Upper lobe of left lung (tissue), 6 donors: ENCODE data around the gene KIRREL1. TPM values are rescaled to one million over a fixed set of nuclear protein-coding genes. Genes with fewer than 3 reads are reported as not detected.

Source experiments
- ATAC-seq, 2 donors: fragments of 200-7000 bp; cut with Tn5 transposase; one replicate each; pipeline ENCODE4 v1.9.1; 2022; ENCODE audit warnings: mild to moderate bottlenecking in 2 of 2, moderate library complexity in 2 of 2; ENCODE audit not compliant: low FRiP score in 2 of 2
- DNase-seq, 2 donors: peaks; one replicate each; pipeline ENCODE4 v3.0.0-alpha.2; 2019 to 2020
- H3K27ac ChIP-seq, 4 donors: fragments of 200-600 bp; sonication (generic); one replicate each; pipeline ENCODE4 v1.5.1; 2016 to 2019
- H3K27me3 ChIP-seq, 4 donors: fragments of 200-600 bp; sonication (generic); one replicate each; pipeline ENCODE4 v1.5.1; 2017 to 2019
- H3K36me3 ChIP-seq, 4 donors: fragments of 200-600 bp; sonication (generic); one replicate each; pipeline ENCODE4 v1.5.1; 2016 to 2019
- H3K4me1 ChIP-seq, 4 donors: fragments of 200-600 bp; sonication (generic); one replicate each; pipeline ENCODE4 v1.5.1; 2018 to 2019
- H3K4me3 ChIP-seq, 4 donors: fragments of 200-600 bp; sonication (generic); one replicate each; pipeline ENCODE4 v1.5.1; 2017 to 2019; ENCODE audit warnings: mild to moderate bottlenecking in 2 of 4, moderate library complexity in 1 of 4
- H3K9me3 ChIP-seq, 4 donors: fragments of 200-600 bp; sonication (generic); one replicate each; pipeline ENCODE4 v1.5.1; 2018 to 2019
- EP300 ChIP-seq, 4 donors: sonication (generic); formaldehyde crosslinking; IDR thresholded peaks; one replicate each; pipeline ENCODE4 v1.5.1; 2017; ENCODE audit warnings: antibody characterized with exemption in 4 of 4, control low read depth in 2 of 4
- POLR2A ChIP-seq, 4 donors: fragments of 450-650 bp; IDR thresholded peaks; one replicate each; pipeline ENCODE4 v1.5.1; 2016 to 2017; ENCODE audit warnings: antibody characterized with exemption in 4 of 4, mild to moderate bottlenecking in 2 of 4
- POLR2AphosphoS5 ChIP-seq, 2 donors: sonication (generic); formaldehyde crosslinking; IDR thresholded peaks; one replicate each; pipeline ENCODE4 v1.5.1; 2017; ENCODE audit warnings: antibody characterized with exemption in 2 of 2
- WGBS, 2 donors: methylation state at CpG; one replicate each; pipeline ENCODE4 v1.1.5; 2017 to 2018; 5-methylcytosine and 5-hydroxymethylcytosine counted together
- total RNA-seq, 6 donors: library from RNA; depleted of rRNA in 4 of 6; stranded (reverse); fragments of >200 nt in 4 of 6; gene quantifications; one replicate each; pipeline versions ENCODE4 v1.1.0 to v1.2.1, GENCODE V29; 2016 to 2021
- TF ChIP-seq, protein P1 (sequence below), 6 experiments: fragments of 450-650 bp in 4 of 6; fragments of 200-600 bp in 2 of 6; sonication (generic) in 2 of 6; IDR thresholded peaks; one replicate each; pipeline ENCODE4 v1.5.1; 2016 to 2019; ENCODE audit warnings: antibody characterized with exemption in 6 of 6
- donor health status: DM: no; HTN: no; CAD: no; lungs with moderate emphysema.
- donor health status: DM: no; HTN: yes; CAD: no; lungs with severe emphysema.

KIRREL1 gene
- total RNA-seq: 10 to 100 TPM; 16.9 to 40.6 (median 25.8) TPM

DNA sequence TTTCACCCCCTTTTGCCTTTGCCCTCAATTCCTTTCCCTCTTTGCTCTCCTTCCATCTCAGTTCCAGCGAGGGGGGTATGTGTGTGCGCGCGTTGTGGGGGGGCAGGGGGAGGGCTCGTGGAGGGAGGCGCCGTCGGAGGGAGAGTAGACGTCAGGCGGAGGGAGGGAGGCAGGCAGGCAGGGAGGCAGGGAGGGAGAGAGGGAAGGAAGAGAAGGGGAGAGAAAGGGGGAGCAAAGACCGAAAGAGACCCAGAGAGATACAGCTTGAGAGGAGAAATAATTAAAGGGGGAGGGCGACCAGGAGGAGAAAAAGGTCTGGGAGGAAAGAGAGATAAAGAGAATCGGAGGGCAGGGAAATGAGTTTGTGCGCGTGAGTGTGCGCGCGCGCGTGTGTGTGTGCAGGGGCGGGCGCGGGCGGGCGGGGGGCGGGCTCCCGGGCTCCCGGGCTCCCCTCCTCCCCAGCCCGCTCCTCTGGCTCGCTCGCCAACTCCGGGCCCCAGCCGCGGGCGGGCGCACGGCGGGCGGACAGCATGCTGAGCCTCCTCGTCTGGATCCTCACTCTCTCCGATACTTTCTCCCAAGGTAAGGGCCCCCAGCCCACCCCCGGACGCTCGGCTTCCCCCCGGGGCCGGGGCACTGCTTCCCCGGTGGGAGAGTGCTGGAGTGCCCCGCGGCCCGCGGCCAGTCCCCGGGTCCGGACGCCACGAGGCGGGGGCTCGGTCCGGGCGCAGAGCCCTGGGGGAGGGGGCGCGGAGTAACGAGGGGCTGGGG is at the start of gene KIRREL1:
TSS of gene KIRREL1 (plus strand) at position 499 of the 771 bp plus-strand sequence. CDS start at position 531, 32 bp downstream.
- TF ChIP-seq POLR2AphosphoS5 (IDR thresholded peaks at IDR 0.05) (peak in 1 of 2 donors; percentile 73), EP300 (IDR thresholded peaks at IDR 0.05) (no peak)
- Histone ChIP-seq H3K27ac (peak within 1 kb of the TSS; percentile 81 to 94 (median 82)), H3K4me1 (peaks cover 8 to 38% (median 11%) of the 10 kb centered on the region in 4 donors), H3K36me3 (no peaks in the 10 kb centered on the region), H3K27me3 (no peaks in the 10 kb centered on the region), H3K4me3 (peak within 1 kb of the TSS; percentile 26 to 82 (median 66)), H3K9me3 (no peaks in the 10 kb centered on the region)
- ATAC-seq (peak; percentile 47 to 81), DNase-seq (peak; percentile 52 to 92)
- WGBS, 2 donors: 0 to 2% methylated on average over 28 to 45 of the region's 62 CpGs

GRCh38 chr1:157944663-157945280 is 48.7 kb upstream of the KIRREL1 start:
- DNase-seq: no peak
- Histone ChIP-seq H3K27me3 (no peaks in the 10 kb centered on the region), H3K9me3 (no peaks in the 10 kb centered on the region), H3K4me3 (no peak overlapping the region), H3K27ac (no peak overlapping the region), H3K36me3 (no peaks in the 10 kb centered on the region), H3K4me1 (no peaks in the 10 kb centered on the region)
- ATAC-seq: peak in 1 of 2 donors; percentile 47
- 53 to 71% methylated on average over 5 of the region's 5 CpGs for WGBS, 2 donors
- no peak for TF ChIP-seq POLR2A (IDR thresholded peaks at IDR 0.05)
- no peak for TF ChIP-seq EP300 (IDR thresholded peaks at IDR 0.05)
- TF ChIP-seq, protein P1, sequence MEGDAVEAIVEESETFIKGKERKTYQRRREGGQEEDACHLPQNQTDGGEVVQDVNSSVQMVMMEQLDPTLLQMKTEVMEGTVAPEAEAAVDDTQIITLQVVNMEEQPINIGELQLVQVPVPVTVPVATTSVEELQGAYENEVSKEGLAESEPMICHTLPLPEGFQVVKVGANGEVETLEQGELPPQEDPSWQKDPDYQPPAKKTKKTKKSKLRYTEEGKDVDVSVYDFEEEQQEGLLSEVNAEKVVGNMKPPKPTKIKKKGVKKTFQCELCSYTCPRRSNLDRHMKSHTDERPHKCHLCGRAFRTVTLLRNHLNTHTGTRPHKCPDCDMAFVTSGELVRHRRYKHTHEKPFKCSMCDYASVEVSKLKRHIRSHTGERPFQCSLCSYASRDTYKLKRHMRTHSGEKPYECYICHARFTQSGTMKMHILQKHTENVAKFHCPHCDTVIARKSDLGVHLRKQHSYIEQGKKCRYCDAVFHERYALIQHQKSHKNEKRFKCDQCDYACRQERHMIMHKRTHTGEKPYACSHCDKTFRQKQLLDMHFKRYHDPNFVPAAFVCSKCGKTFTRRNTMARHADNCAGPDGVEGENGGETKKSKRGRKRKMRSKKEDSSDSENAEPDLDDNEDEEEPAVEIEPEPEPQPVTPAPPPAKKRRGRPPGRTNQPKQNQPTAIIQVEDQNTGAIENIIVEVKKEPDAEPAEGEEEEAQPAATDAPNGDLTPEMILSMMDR (IDR thresholded peaks at IDR 0.05): no peak
- no peak for TF ChIP-seq POLR2AphosphoS5 (IDR thresholded peaks at IDR 0.05)

GRCh38 chr1:157948312-157949073 is 45.0 kb upstream of the KIRREL1 start:
- Histone ChIP-seq H3K9me3 (no peaks in the 10 kb centered on the region), H3K27me3 (no peaks in the 10 kb centered on the region), H3K4me1 (no peaks in the 10 kb centered on the region), H3K4me3 (no peak overlapping the region), H3K27ac (no peak overlapping the region), H3K36me3 (no peaks in the 10 kb centered on the region)
- TF ChIP-seq, protein P1 (IDR thresholded peaks at IDR 0.05): peak in 3 of 6 experiments; percentile 13 to 26 (median 19)
- TF ChIP-seq EP300 (IDR thresholded peaks at IDR 0.05): no peak
- TF ChIP-seq POLR2A (IDR thresholded peaks at IDR 0.05): no peak
- no peak for TF ChIP-seq POLR2AphosphoS5 (IDR thresholded peaks at IDR 0.05)
- no peak for DNase-seq
- peak in 1 of 2 donors; percentile 65 for ATAC-seq
- WGBS, 2 donors: 7 to 61% methylated on average over 2 to 6 of the region's 6 CpGs

DNA sequence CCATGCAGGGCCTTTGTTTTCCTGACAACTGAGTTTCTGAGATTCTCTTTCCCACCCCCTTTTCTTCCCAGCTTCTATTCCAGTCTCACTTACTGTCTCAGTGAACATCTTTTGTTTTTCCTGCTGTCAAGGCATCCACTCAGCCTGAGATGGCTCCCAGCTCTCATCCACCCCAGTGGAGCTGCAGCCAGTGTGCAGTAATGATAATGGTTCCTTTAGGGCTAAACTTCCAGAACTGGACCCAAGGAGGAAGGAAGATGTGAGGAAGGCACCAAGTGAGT is 44.4 kb upstream of the KIRREL1 start:
- H3K4me3 ChIP-seq: no peak overlapping the region
- no peaks in the 10 kb centered on the region for H3K27me3 ChIP-seq
- ATAC-seq: no peak
- H3K9me3 ChIP-seq: no peaks in the 10 kb centered on the region
- TF ChIP-seq, protein P1 (IDR thresholded peaks at IDR 0.05): no peak
- TF ChIP-seq POLR2AphosphoS5 (IDR thresholded peaks at IDR 0.05) (no peak), EP300 (IDR thresholded peaks at IDR 0.05) (no peak), POLR2A (IDR thresholded peaks at IDR 0.05) (no peak)
- no peak overlapping the region for H3K27ac ChIP-seq
- no peaks in the 10 kb centered on the region for H3K4me1 ChIP-seq
- DNase-seq: no peak
- no peaks in the 10 kb centered on the region for H3K36me3 ChIP-seq

GRCh38 chr1:157951230-157951629 is 42.2 kb upstream of the KIRREL1 start:
- no peaks in the 10 kb centered on the region for H3K4me1 ChIP-seq
- ATAC-seq (no peak), DNase-seq (no peak)
- no peaks in the 10 kb centered on the region for H3K9me3 ChIP-seq
- 82 to 95% methylated on average over 5 of the region's 5 CpGs for WGBS, 2 donors
- H3K27me3 ChIP-seq: no peaks in the 10 kb centered on the region
- no peaks in the 10 kb centered on the region for H3K36me3 ChIP-seq
- TF ChIP-seq POLR2AphosphoS5 (IDR thresholded peaks at IDR 0.05) (no peak), EP300 (IDR thresholded peaks at IDR 0.05) (no peak), POLR2A (IDR thresholded peaks at IDR 0.05) (no peak)
- TF ChIP-seq, protein P1 (IDR thresholded peaks at IDR 0.05): no peak
- no peak overlapping the region for H3K4me3 ChIP-seq
- no peak overlapping the region for H3K27ac ChIP-seq
